HG03571 (cell line): Measurements from ENCODE around the gene RAB7A.
"Not testable (repeated sequence)": the region's sequence is repeated elsewhere in the genome, so short reads cannot be mapped to it uniquely, and the experiment has no call there.

Source experiments
- ATAC-seq: cut with Tn5 transposase; IDR thresholded peaks from one replicate; pipeline ENCODE4 v1.9.1; 2021; ENCODE audit not compliant: unreplicated experiment

The RAB7A gene

GRCh38 chr3:128815318-128816064 is 89.5 kb downstream of the RAB7A start:
- no peak for ATAC-seq

- ATAC-seq = no peak
These were observed 92.3 kb downstream of the RAB7A start for GRCh38 chr3:128818186-128818787.

GRCh38 chr3:128820252-128820839 is 94.4 kb downstream of the RAB7A start:
- no peak for ATAC-seq

- no peak for ATAC-seq
These were observed 97.0 kb downstream of the RAB7A start for GRCh38 chr3:128823008-128823407.

GRCh38 chr3:128823631-128824030 is 97.6 kb downstream of the RAB7A start:
- no peak for ATAC-seq

DNA sequence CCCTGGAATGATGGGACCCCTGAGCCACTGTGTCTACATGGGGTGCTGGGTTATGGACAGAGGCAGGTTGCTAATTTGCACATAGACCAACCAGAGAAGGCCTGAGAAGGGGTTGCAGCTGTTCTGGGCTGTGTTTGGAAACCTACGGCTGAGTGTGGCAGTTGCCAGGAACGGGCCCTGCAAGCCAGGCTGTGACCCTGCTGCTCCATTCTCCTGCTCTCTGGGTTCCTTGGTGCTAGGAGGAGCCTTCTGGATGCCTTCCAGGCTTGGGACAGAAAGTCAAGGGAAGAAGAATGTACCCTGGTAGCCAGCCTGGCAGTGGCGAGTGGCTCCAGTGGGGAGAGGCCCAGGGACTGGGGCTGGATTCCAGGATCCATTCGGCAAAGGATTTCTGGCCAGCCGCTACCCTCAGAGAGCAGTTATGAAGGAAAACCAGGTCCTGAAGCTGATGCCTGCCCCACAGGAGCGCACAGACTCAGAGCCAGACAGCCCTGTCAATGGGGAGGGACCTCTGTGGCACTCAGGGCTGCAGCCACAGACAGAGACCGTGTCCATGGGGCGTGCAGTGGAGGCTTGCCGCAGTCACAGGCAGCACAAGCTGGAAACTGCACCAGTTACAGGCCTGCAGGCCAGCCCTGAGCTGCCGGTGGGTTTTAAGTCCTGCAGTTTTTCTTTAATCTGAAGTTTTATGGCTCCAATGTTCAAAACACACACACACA is 98.3 kb downstream of the RAB7A start:
- no peak for ATAC-seq

DNA sequence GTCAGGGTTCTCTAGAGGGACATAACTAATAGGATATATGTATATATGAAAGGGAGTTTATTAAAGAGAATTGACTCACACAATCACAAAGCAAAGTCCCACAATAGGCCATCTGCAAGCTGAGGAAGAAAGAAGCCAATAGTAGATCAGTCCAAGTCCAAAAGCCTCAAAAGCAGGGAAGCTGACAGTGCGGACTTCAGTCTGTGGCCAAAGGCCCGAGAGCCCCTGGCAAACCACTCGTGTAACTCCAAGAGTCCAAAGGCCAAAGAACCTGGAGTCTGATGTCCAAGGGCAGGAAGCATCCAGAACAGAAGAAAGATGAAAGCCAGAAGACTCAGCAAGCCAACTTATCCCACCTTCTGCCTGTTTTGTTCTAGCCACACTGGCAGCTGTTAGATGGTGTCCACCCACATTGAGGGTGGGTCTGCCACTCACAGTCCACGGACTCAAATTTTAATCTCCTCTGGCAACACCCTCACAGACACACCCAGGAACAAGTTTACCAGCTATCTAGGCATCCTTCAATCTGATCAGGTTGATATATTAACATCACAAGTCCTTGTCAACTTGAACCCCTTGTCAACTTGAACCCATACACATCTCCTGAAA is 99.2 kb downstream of the RAB7A start:
- ATAC-seq = no peak

GRCh38 chr3:128829087-128829486 is 103.1 kb downstream of the RAB7A start:
- not testable (repeated sequence) for ATAC-seq

- ATAC-seq = not testable (repeated sequence)
These were observed 104.1 kb downstream of the RAB7A start for GRCh38 chr3:128829925-128830625.

- ATAC-seq = not testable (repeated sequence)
These were observed 104.8 kb downstream of the RAB7A start for GRCh38 chr3:128830762-128831161.

DNA sequence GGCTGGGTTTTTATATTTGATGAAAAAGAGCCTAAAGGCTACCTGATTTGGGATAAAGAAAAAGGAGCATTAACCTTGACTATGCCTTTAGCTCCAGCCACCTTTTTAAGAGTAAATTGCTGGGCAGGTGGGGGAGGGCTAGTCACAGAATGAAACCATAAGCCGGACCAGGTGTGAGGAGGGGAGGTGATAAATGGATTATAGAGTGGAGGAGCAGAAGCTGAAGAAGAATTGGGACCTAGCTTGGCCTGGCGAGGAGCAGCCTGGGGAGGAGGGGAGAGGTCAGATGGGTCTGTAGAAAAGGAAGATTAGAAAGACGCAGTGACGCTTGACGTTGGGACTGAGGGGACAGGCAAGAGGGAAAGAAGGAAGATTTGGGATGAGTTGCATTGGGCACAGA is 107.0 kb downstream of the RAB7A start:
- ATAC-seq = not testable (repeated sequence)

DNA sequence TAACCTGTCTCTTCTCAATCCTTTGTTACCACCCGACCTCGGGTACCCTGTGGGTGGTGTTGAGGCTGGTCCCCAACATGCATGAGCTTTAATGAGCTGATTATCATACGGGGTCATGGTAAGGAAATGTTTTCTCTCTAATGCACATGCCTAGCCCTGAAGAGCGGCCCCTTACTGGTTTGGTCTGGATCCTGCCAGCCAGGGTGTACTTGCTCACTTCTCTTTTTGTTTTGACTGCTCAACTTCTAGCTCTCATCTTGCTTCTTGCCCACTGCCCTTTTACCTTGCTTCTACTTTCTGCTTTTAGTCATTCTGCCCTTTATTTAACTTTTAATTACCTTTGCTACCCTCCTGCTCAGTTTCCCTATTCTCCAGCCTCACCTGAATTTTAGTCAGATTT is 109.1 kb downstream of the RAB7A start:
- ATAC-seq = no peak

DNA sequence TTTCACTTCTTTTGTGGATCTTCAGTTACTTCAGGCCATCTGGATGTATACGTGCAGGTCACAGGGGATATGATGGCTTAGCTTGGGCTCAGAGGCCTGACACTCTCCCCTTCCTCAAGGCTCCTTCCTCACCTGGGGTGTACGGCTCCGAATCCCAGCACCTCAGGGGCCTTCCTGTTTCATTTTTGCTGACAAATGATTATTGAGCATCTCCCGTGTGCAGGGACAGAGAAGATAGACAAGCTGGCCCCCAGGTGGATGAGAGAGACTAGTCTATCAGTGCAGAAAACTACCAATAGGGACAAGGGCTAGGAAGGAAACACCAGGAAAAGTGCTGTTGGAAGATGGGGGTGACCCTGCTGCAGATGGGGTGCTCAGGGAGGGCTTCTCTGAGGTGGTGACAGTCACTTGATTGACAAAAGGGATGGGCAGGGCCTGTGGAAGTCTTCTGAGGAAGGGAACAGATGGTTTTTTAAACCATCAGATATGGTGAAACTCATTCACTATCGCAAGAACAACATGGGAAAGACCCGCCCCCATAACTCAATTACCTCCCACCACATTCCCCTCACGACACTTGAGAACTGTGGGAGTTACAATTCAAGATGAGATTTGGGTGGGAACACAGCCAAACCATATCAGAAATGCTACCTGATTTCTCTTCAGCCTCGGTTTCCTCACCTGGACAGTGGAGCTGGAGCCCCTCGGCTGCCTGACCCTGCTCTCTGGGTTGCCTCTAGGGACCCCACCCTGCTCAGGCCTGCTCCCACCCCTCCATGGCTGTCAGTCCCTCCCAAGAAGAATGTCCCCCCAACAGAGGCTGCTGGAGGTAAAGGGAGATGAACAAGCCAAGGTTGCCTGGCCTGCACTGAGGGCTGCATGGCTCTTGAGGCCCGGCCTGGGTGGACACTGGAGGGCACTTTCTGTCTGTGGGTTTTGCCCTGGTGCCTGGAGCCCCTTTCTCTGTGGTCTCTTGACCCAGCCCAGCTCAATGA is 116.2 kb downstream of the RAB7A start:
- no peak for ATAC-seq

GRCh38 chr3:128844502-128844901 is 118.5 kb downstream of the RAB7A start:
- ATAC-seq = no peak

DNA sequence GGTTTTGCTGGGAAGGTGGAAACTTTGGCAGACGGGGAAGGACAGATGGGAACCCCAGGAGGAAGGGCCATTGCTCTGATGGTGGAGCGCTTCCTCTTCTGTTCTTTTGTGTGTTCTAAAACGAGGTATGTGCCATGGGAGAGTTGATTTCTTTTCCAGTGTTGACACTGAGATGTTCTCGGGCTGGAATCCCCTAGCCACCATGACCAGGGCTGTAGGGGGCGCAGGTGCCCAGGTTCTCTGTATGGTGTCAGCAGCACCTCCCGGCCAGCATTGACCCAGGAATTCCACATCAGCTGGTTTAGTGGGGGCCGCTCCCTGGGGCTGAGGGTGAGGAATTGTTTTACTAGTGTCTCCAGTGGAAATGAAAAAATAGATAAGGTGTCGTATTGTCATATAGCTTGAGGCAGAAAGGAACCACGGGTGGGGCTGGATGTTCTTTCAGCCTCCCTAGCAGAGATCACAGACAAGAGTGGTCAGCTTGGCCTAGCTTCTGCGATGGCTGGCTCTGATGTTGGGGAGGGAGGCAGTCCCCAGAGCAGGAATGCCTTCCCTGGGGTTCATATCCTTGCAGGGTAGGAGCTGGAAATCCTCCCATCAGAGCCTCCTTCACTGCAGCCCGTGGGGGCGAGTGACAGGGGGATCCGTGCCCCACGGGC is 119.3 kb downstream of the RAB7A start:
- no peak for ATAC-seq

DNA sequence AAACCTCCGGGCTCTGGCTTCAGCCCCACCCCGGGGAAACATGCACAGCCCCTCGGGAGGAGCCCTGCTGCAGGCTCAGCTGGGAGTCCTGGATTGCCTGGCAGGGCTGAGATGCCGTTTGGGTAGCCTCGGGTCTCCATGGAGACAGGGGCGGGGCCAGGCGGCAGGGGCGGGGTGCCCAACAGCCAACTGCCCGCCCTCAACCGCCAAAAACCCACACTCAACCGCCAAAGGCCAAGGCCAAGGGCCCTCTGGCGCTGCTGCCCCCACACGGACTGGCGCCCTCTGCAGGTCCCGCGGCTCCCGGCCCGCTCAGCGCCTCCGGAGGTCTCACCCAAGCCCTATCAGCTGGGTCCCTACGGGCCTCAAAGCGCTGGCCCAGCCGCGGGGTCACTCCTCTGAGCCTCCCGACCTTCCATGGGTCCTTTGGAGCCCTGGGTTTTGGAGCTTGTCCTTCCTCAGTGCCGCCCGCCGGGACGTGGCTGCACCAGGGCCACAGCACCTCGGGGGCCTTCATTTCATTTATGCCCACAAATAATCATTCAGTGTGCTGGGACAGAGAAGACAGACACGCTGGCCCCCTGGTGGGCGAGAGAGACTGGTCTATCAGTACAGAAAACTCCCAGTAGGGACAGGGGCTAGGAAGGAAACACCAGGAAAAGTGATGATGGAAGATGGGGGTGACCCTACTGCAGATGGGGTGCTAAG is 119.9 kb downstream of the RAB7A start:
- peak; percentile 52 for ATAC-seq

- no peak for ATAC-seq
These were observed 120.5 kb downstream of the RAB7A start for GRCh38 chr3:128846486-128846891.

GRCh38 chr3:128847666-128848370 is 121.8 kb downstream of the RAB7A start:
- ATAC-seq = no peak
